Spleen (tissue), 7 donors: ENCODE data around the gene IGSF9.

Experiments
- CTCF ChIP-seq, 11 experiments: fragments of 200-600 bp in 7 of 11; fragments of 450-650 bp in 4 of 11; sonication (generic) in 4 of 11; IDR thresholded peaks in 8 of 11; conservative IDR thresholded peaks in 3 of 11; 1 replicate in 7 of 11; 2 replicates in 4 of 11; pipeline versions ENCODE4 v1.4.0 to v1.8.0; 2016 to 2021; ENCODE audit warnings: antibody characterized with exemption in 11 of 11, inconsistent platforms in 4 of 11, mild to moderate bottlenecking in 1 of 11
- POLR2A ChIP-seq, 3 donors: fragments of 450-650 bp; IDR thresholded peaks; one replicate each; pipeline ENCODE4 v1.5.1; 2017; ENCODE audit warnings: antibody characterized with exemption in 3 of 3, mild to moderate bottlenecking in 1 of 3
- donor health status: DM: no; HTN: no; CAD: no; lungs with moderate emphysema.
- donor health status: DM: no; HTN: no; CAD: no.
- donor health status: DM: no; HTN: no; CAD: no.

GRCh38 chr1:159902541-159902940, 42.9 kb downstream of the IGSF9 start:
- TF ChIP-seq CTCF (IDR thresholded peaks at IDR 0.05 in 8 of 11, conservative IDR thresholded peaks at IDR 0.05 in 3 of 11) (no peak), POLR2A (IDR thresholded peaks at IDR 0.05) (no peak)
